HG02571 (cell line): Measurements from ENCODE around the gene ARL5B.
"Not testable (repeated sequence)": the region's sequence is repeated elsewhere in the genome, so short reads cannot be mapped to it uniquely, and the experiment has no call there.

Experiments used
- ATAC-seq: cut with Tn5 transposase; IDR thresholded peaks from one replicate; pipeline ENCODE4 v1.9.1; 2021; ENCODE audit warnings: mild to moderate bottlenecking, moderate library complexity; ENCODE audit not compliant: unreplicated experiment

ARL5B gene, protein sequence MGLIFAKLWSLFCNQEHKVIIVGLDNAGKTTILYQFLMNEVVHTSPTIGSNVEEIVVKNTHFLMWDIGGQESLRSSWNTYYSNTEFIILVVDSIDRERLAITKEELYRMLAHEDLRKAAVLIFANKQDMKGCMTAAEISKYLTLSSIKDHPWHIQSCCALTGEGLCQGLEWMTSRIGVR

DNA sequence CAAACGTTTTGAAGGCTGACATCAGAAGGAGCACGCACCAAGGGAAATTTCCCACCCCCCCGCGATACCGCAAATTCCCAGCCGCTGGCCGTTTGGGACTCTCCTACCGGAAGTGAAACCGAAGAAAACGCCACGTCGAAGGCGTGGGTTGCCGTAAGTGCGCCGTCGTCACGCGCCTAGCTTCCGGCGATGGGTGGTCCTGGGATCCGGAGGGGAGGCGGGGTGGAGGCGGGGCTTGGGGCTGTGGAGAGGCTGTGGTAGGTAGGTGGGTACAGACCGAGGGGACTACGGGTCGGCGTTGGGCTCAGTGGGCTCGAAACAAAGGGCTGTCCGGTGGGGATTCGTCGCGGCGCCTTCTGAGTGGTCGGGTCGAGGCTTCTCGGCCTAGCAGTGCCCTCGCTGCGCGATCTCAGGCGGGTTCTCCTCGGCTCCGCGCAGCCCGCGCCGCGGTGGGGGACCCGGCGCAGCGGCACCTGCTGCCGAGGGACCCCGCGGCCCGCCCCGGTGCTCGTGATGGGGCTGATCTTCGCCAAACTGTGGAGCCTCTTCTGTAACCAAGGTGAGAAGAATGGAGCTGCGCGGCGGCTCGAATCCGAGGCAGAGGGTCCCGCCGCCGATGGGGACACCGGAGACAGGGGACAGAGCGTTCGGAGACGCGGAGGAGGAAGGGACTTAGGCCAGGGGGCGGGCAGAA is at the start of gene ARL5B:
Gene ARL5B, plus strand, starts transcription at position 307 of the 694 bp plus-strand sequence. Its CDS starts 207 bp downstream, at position 514.
- ATAC-seq, result peak; percentile 92

DNA sequence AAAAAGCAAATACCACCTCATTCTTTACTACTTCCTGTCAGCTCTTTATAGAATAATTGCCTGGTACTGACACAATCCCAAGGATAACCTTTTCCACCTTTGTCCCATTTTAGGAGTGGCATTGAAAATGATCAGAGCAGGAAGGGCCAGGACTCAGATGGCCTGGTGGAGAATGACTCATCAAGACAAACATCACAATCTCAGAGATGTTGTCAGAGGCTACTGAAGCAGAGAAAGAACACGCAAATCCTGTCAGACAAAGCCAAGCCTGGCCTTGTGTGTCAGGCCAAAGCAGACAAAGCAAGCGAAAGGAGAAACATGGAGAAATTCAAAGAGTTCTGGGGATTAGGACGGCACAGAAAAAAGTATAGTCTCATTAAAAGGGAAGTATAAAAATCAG is 48.7 kb upstream of the ARL5B start:
- ATAC-seq, result no peak

DNA sequence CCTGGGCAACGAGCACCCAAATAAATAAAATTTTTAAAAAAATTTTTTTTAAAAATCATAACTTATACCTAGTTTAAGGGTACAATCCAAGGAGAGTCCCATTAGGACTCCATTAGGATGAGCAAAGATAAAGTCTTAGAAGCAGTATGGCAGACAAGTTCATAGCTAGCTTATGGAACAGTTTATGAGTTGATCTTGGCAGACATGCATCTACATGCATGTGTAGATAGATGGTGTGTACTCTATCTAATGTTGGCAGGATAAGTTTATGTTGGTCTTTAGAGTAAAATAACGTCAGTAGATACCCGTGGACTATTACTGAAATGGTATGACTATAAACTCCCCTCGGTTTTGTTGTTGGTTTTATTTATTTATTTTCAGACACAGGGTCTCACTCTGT is 48.1 kb upstream of the ARL5B start:
- ATAC-seq, result no peak

DNA sequence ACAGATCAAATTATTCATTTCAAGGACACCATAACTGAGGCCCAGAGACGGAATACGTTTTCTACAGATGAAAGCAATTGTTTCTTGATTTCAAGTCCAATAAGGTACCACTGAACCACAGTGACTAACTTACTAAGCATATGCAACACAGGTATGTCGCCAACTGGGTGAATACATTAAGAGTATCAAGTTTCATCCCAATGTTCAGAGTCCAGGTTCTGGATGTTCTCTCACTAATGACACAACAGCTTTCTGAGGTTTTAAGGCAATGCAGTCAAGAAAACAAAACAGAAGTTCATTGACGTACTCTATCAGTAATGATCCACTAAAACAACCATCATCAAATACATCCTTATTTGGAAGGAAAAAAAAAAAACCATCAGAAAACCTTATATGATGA is 43.6 kb upstream of the ARL5B start:
- no peak for ATAC-seq

DNA sequence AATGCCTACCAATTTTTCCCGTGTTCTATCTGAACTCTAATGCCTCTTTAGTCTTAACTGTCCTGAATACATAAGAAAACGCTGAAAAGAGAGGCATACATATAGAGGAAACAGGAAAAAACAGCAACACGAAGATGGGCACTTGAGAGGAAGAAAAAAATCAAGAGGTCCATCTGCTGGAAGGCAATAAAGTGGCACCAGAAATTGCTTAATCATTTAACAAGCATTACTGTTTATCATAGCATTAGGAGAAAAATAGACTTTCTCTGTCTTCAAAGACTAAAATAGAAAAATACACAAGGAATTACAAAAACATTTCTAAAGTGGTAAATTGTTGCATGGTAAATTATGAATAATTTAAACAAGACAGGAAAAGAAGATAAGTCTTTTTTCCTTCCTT is 42.9 kb upstream of the ARL5B start:
- ATAC-seq, result no peak

DNA sequence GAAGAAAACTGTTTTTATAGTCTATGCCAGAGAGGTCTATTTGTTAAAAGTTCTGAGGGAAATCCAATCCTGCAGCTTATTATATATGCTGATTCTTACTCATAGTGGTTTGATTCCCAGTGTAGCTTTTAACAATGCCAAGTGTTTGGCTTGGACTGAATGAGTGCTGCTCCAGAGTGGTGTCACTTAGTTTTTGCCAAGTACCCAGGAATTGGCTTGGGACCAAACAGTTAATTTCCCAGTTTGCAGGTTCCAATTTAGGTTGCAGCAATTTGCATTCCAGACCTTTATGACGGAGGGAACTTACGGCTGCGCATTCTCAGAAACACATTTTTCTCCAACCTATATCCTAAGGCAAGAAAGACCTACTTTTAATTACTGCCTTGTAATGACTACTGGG is 40.2 kb upstream of the ARL5B start:
- no peak for ATAC-seq

DNA sequence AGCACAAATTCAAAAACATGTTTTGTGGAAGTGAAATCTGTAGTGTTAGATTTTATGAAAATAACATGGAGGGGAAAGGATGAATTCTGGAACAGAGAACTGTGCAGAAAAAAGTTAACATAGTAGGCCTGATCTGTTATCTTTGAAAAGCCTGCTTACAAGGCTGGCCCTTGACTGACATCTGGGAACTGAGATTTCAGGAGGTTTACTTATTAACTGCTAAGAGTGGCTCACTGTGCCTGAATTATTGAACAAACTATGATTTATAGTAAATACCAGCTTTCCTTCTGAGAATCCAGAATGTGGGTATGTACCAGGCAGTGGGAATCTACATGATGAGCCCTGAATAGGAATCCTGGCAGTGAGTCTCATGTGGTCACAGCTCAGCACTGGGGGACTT is 38.4 kb upstream of the ARL5B start:
- ATAC-seq, result no peak

DNA sequence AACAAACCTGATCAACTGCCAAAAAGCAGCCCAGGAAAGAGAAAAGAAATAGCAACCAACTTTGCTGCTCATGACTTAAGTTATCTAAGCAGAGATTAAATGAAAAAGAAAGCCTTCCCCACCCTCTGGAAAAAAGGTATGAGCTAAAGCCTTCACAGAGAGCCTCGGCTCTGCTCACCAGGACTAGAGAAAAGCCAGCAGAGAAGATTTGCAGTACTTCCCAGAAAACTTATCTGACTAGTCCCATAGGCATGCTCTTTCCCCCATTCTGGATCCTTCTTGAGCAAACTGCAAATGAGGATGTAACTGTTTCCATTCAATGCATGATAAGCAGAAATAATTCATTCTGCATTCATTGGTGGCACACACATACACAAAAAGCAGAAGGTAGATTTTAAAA is 35.6 kb upstream of the ARL5B start:
- not testable (repeated sequence) for ATAC-seq

DNA sequence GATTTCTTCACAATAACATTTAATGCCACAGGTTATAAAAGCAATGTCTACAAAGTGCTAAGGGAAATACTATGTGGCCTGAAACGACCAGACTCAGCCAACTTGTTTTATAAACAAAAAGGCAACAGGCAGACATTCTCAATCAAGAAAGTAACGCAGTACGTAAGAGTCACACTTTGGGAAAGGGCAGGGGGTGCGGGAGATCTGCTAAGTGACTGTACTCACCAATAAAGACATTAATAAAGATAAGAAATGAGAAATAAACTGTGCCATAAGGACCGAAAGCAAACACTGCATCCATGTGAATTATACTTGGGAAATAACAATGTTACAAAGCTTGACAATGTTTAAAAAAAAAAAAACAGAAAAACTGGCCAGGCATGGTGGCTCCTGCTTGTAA is 33.3 kb upstream of the ARL5B start:
- ATAC-seq, result no peak

DNA sequence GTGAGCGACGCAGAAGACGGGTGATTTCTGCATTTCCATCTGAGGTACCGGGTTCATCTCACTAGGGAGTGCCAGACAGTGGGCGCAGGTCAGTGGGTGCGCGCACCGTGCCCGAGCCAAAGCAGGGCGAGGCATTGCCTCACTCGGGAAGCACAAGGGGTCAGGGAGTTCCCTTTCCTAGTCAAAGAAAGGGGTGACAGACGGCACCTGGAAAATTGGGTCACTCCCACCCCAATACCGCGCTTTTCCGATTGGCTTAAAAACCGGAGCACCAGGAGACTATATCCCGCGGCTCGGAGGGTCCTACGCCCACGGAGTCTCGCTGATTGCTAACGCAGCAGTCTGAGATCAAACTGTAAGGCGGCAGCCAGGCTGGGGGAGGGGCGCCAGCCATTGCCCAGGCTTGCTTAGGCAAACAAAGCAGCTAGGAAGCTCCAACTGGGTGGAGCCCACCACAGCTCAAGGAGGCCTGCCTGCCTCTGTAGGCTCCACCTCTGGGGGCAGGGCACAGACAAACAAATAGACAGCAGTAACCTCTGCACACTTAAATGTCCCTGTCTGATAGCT is 31.7 kb upstream of the ARL5B start:
- not testable (repeated sequence) for ATAC-seq

DNA sequence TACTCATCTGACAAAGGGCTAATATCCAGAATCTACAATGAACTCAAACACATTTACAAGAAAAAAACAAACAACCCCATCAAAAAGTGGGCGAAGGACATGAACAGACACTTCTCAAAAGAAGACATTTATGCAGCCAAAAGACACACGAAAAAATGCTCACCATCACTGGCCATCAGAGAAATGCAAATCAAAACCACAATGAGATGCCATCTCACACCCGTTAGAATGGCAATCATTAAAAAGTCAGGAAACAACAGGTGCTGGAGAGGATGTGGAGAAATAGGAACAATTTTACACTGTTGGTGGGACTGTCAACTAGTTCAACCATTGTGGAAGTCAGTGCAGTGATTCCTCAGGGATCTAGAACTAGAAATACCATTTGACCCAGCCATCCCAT is 26.7 kb upstream of the ARL5B start:
- not testable (repeated sequence) for ATAC-seq

DNA sequence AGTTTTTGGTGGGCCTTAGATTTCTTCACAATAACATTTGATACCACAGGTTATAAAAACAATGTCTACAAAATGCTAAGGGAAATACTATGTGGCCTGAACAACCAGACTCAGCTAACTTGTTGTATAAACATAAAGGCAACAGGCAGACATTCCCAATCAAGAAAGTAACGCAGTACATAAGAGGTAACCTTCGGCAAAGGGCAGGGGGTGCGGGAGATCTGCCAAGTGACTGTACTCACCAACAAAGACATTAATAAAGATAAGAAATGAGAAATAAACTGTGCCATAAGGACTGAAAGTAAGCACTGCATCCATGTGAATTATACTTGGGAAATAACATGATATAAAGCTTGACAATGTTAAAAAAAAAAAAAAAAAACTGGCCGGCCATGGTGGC is 23.2 kb upstream of the ARL5B start:
- ATAC-seq, result no peak

DNA sequence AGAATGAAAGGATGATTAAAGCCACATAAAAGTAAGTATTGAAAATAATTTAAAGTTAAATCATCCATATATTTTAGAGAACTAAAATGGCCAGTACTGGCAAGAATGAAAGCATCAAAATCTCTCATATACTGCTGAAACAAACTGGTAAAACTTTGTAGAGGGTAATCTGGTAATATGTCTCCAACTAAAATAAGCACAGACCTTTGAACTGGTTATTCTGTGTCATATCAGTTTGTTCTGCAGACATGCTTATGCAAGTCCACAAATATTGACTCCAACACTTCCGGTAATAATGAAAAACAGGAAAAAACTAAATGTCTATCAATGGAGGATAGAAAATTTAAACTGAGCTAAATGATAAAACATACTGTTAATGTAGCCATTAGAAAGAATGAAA is 21.8 kb upstream of the ARL5B start:
- ATAC-seq, result not testable (repeated sequence)

DNA sequence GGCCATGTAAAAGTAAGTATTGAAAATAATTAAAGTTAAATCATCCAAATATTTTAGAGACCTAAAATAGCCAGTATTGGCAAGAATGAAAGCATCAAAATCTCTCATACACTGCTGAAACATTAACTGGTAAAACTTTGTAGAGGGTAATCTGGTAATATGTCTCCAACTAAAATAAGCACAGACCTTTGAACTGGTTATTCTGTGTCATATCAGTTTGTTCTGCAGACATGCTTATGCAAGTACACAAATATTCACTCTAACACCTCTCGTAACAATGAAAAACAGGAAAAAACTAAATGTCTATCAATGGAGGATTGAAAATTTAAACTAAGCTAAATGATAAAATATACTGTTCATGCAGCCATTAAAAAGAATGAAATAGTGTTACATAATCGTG is 19.5 kb upstream of the ARL5B start:
- not testable (repeated sequence) for ATAC-seq

DNA sequence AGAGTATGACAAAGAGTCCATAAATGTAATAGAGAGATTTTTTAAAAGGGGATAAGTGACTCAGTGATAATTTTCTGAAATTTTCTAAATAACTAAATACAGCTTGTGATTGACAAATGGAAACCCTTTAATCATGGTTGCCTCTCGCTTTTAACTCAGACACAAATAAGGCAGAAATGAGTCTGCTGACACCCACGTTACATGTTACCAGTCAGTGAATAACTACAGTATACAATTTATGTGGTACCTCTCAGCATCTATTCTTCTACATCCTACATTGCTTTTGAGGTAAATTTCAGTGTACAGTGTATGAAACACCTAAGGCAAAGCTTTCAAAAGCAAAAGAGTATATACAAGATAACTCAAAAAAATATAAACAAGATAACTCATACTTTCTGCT is 12.1 kb upstream of the ARL5B start:
- ATAC-seq, result no peak

DNA sequence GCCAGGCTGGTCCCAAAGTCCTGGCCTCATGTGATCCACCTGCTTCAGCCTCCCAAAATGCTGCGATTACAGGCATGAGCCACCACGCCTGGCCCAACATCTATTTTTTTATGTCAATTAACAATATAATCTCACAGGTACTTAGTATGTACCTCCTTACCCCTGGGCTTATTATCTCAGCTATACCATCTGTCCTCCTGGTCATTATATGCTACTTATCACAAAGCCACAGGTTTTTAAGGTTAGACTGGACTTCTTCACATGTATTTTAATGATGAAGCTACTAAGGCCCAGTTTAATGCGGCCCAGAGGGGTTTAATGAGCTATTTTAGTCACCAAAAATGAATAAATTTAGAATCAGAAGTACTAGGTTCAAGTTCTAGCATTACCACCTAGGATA is 11.3 kb upstream of the ARL5B start:
- ATAC-seq, result no peak

DNA sequence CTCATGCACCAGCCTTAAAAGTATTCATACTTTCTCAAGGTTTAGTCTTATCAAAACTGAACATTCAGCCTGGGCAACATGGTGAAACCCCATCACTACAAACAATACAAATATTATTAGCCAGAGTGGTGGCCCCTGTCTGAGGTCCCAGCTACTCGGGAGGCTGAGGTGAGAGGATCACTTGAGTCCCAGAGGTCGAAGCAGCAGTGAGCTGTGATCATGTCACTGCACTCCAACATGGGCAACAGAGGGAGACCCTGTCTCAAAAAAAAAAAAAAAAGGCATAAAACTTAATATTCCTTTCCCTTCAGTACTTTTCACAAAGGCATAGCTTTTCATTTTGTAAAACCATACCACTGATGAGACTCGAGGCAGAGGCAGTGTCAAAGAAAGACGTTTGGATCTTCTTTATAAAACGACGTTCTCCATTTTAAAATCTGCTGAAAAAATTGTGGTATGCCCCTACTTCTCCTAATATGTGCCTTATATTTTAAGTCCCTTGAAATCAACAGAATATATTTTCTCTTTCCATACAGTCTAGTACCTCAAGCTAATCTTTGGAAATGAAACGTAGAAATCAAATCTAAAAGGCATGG is 9.8 kb upstream of the ARL5B start:
- no peak for ATAC-seq

DNA sequence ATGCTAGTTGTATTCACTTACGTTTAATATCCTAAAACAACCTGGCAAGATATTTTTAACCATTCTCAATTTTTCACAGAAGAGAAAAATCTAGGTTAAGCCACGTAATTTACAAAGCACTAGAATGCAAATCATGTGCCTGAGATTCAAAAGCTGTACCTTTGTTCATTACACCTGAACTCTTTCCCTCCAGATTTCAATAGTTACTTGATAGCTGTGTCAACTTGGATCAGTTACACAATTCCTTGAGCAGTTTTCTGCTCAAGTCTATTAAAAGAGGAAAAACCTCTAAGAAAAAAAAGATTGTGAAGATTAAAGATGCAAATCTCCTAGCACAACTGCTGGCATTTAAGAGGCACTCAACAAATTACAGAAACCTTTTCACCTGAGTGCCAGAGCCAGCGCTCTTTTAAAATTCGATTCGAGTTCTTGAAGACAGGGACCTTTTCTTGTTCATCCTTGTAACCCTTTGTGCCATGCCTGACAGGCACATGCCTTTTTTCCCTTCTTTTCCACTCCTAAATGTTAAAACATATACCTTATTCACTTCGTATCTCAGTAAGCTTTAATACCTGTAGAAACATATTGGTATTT is 8.7 kb upstream of the ARL5B start:
- no peak for ATAC-seq

DNA sequence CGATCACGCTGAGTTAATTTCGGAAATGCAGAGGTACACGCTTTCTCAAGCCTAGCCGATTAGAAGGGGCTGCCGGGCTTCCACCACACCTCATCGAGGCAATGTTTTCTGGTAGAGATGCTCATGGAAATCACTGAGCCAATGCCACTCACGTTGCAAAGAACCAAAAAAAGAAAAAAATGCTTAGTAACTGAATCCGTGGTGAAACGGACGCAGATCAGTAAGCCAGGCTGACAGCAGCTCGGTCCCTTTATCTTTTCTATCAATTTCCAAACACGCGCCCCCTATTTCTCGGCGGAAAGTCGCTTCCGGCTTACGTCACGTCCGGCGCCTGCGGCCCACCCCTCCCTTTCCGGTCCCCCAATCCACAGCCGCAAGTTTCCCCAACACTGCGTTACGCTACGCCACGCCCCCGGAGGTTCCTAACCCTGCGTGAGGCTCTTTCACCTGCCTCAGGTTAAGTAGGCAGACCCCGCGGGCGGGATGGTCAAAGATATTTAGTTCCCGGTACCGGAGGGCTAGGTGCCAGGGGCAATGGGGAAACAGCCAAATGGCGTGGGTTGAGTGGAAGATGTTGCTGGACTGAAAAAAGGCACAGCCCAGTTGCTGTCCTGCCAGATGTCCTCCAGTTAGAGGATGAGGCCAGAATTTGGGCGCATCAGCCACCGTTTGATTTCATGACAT is 7.8 kb upstream of the ARL5B start, which contains the start of gene NSUN6:
Gene NSUN6, minus strand, starts transcription at position 264 of the 684 bp plus-strand sequence. CDS start 384 bp downstream, outside the sequence.
- ATAC-seq, result peak; percentile 99

DNA sequence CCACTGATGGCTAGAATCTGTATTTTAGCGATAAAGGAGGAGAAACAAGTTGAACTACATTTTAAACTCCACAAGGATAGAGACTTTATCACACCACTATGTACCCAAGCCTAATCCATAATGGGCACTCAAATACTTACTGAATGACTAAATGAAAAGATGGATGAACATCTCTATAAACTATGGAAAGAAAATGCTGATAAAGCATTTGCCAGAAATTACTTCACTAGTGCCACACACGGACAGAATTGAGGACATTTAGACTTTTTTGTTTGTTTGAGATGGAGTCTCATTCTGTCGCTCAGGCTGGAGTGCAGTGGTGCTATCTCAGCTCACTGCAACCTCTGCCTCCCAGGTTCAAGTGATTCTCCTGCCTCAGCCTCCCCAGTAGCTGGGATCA is 6.1 kb upstream of the ARL5B start:
- ATAC-seq, result no peak

DNA sequence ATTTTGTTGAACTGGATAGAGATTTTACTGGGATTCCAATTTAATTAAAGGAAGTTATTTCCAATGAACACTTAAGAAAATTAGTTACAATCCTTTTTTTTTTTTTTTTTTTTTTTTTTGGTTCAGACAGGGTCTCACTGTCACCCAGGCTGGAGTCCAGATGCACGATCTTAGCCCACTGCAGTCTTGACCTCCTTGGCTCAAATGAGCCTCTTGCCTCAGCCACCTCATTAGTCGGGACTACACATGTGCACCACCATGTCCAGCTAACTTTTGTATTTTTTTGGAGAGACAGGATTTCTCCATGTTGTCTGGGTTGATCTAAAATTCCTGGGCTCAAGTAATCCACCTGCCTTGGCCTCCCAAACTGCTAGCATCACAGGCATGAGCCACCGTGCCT is 2.5 kb upstream of the ARL5B start:
- ATAC-seq, result no peak
